ENCODE results near the gene ANO7. TPM values are rescaled to one million over a fixed set of nuclear protein-coding genes. Genes with fewer than 3 reads are reported as not detected.
A peak's percentile ranks its signal among the peaks of the same experiment; 100 is the strongest.

The ANO7 gene
- total and polyA plus RNA-seq, 2 donors (not counting 1 experiment from before 2014, with no cell fraction given): 0.64 to 1.8 TPM

- Histone ChIP-seq H3K27me3 (replicated peaks in 1 of 4; ENCODE audit: control extremely low read depth in 1 of 4, control insufficient read depth in 3 of 4, insufficient read depth in 4 of 4, low read length in 3 of 4) (no peaks in the 10 kb centered on the region), H3K27ac (ENCODE audit: low read length in 2 of 2) (no peak overlapping the region), H4K20me1 (ENCODE audit: control insufficient read depth, insufficient read depth, low read length, poor library complexity, severe bottlenecking) (peaks cover 42% of the 10 kb centered on the region), H3K4me3 (ENCODE audit: control extremely low read depth in 1 of 5, extremely low read depth in 1 of 5, insufficient read depth in 1 of 5, low read depth in 2 of 5, low read length in 4 of 5) (no peak overlapping the region), H3K79me2 (ENCODE audit: control insufficient read depth, insufficient read depth, low read length) (peaks cover 39% of the 10 kb centered on the region), H3K4me1 (ENCODE audit: control insufficient read depth in 2 of 2, insufficient read depth in 2 of 2, low read length in 2 of 2) (peaks cover 12 to 19% of the 10 kb centered on the region in 2 donors), H3K9ac (ENCODE audit: low read length) (no peak overlapping the region), H3K9me3 (ENCODE audit: control extremely low read depth in 1 of 3, control insufficient read depth in 2 of 3, insufficient read depth in 1 of 3, low read length in 2 of 3) (no peaks in the 10 kb centered on the region), H3K36me3 (replicated peaks in 1 of 2; ENCODE audit: control extremely low read depth in 1 of 2, control insufficient read depth in 1 of 2, extremely low read depth in 1 of 2, insufficient read depth in 2 of 2, low read length in 1 of 2) (peaks cover 0 to 23% of the 10 kb centered on the region in 2 experiments), H2AFZ (ENCODE audit: insufficient read depth, low read depth, low read length, poor library complexity, severe bottlenecking) (no peak overlapping the region), H3K4me2 (replicated peaks; ENCODE audit: low read depth, low read length, poor library complexity, severe bottlenecking) (no peak overlapping the region)
- Mint-ChIP-seq H3K9me3 (ENCODE audit: insufficient read depth) (no peaks in the 10 kb centered on the region), H3K4me1 (peaks cover 25% of the 10 kb centered on the region), H3K27me3 (no peaks in the 10 kb centered on the region), H3K27ac (no peak overlapping the region), H3K4me3 (no peak overlapping the region)
- ATAC-seq (ENCODE audit: low read depth) (no peak), DNase-seq (no peak)
- CTCF ChIA-PET: no interaction called here
- no CpG with 5 or more reads among the region's 7 CpGs for WGBS (ENCODE audit: insufficient coverage)
- POLR2A ChIA-PET: no interaction called here
- no peak for TF ChIP-seq EZH2 (IDR thresholded peaks at IDR 0.05; ENCODE audit: borderline replicate concordance, insufficient read depth, low read depth, low read length, poor library complexity, severe bottlenecking)
- no peak for TF ChIP-seq CTCF (IDR thresholded peaks at IDR 0.05)
- intact Hi-C loops (cut with micrococcal nuclease): no loop called here
Observed at GRCh38 chr2:241268306-241268705, 79.8 kb downstream of the ANO7 start.

- POLR2A ChIA-PET: no interaction called here
- WGBS (ENCODE audit: insufficient coverage): 98% methylated on average over 10 of the region's 14 CpGs
- no peak overlapping the region for H3K27ac Mint-ChIP-seq
Observed at GRCh38 chr2:241268716-241269445, 80.4 kb downstream of the ANO7 start.

More at GRCh38 chr2:241268716-241269445, 80.4 kb downstream of the ANO7 start:
- ATAC-seq (ENCODE audit: low read depth): no peak
- Histone ChIP-seq H3K4me1 (ENCODE audit: control insufficient read depth in 2 of 2, insufficient read depth in 2 of 2, low read length in 2 of 2) (peaks cover 12 to 21% of the 10 kb centered on the region in 2 donors), H3K36me3 (replicated peaks in 1 of 2; ENCODE audit: control extremely low read depth in 1 of 2, control insufficient read depth in 1 of 2, extremely low read depth in 1 of 2, insufficient read depth in 2 of 2, low read length in 1 of 2) (peaks cover 0 to 17% of the 10 kb centered on the region in 2 experiments), H3K4me2 (replicated peaks; ENCODE audit: low read depth, low read length, poor library complexity, severe bottlenecking) (no peak overlapping the region), H2AFZ (ENCODE audit: insufficient read depth, low read depth, low read length, poor library complexity, severe bottlenecking) (no peak overlapping the region), H3K9me3 (ENCODE audit: control extremely low read depth in 1 of 3, control insufficient read depth in 2 of 3, insufficient read depth in 1 of 3, low read length in 2 of 3) (no peaks in the 10 kb centered on the region), H3K9ac (ENCODE audit: low read length) (no peak overlapping the region), H3K27ac (ENCODE audit: low read length in 2 of 2) (no peak overlapping the region), H3K4me3 (ENCODE audit: control extremely low read depth in 1 of 5, extremely low read depth in 1 of 5, insufficient read depth in 1 of 5, low read depth in 2 of 5, low read length in 4 of 5) (no peak overlapping the region), H4K20me1 (ENCODE audit: control insufficient read depth, insufficient read depth, low read length, poor library complexity, severe bottlenecking) (peaks cover 48% of the 10 kb centered on the region), H3K79me2 (ENCODE audit: control insufficient read depth, insufficient read depth, low read length) (peaks cover 39% of the 10 kb centered on the region), H3K27me3 (replicated peaks in 1 of 4; ENCODE audit: control extremely low read depth in 1 of 4, control insufficient read depth in 3 of 4, insufficient read depth in 4 of 4, low read length in 3 of 4) (no peaks in the 10 kb centered on the region)
- Mint-ChIP-seq H3K4me1 (peaks cover 30% of the 10 kb centered on the region), H3K9me3 (ENCODE audit: insufficient read depth) (no peaks in the 10 kb centered on the region), H3K4me3 (peak overlapping the region; percentile 30), H3K27me3 (no peaks in the 10 kb centered on the region)
- DNase-seq: no peak
- intact Hi-C loops (cut with micrococcal nuclease): no loop called here
- no peak for TF ChIP-seq EZH2 (IDR thresholded peaks at IDR 0.05; ENCODE audit: borderline replicate concordance, insufficient read depth, low read depth, low read length, poor library complexity, severe bottlenecking)
- TF ChIP-seq CTCF (IDR thresholded peaks at IDR 0.05): no peak
- CTCF ChIA-PET: no interaction called here

Data from B cell (primary cell).